Endothelial cell of umbilical vein (primary cell): ENCODE measurements around the gene PPP2R2C.

Source experiments
- CTCF ChIP-seq, 2 donors: IDR thresholded peaks; 1 replicate in 1 of 2; 2 replicates in 1 of 2; pipeline ENCODE4 v1.5.1; 2011; ENCODE audit warnings: low read length in 2 of 2, mild to moderate bottlenecking in 2 of 2, moderate library complexity in 2 of 2, control low read depth in 1 of 2, inconsistent platforms in 1 of 2, low read depth in 1 of 2; ENCODE audit not compliant: insufficient read depth in 1 of 2; ENCODE audit errors: extremely low read depth in 1 of 2
- EZH2 ChIP-seq: IDR thresholded peaks from 2 replicates; pipeline ENCODE4 v1.6.1; 2012; ENCODE audit warnings: borderline replicate concordance, low read depth, mild to moderate bottlenecking, moderate library complexity, low read length, inconsistent platforms; ENCODE audit not compliant: severe bottlenecking
- GATA2 ChIP-seq: IDR thresholded peaks from 2 replicates; pipeline ENCODE4 v1.7.0; 2011; ENCODE audit warnings: low read depth, mild to moderate bottlenecking, moderate library complexity, mixed read lengths, low read length; ENCODE audit not compliant: insufficient read length, insufficient read depth
- POLR2A ChIP-seq: IDR thresholded peaks from 2 replicates; pipeline ENCODE4 v1.6.1; 2012; ENCODE audit warnings: low read depth, mild to moderate bottlenecking, control low read depth, low read length
- TF ChIP-seq, protein P1 (sequence below): IDR thresholded peaks from 2 replicates; pipeline ENCODE4 v1.6.1; 2011; ENCODE audit not compliant: insufficient read depth, insufficient read length

DNA sequence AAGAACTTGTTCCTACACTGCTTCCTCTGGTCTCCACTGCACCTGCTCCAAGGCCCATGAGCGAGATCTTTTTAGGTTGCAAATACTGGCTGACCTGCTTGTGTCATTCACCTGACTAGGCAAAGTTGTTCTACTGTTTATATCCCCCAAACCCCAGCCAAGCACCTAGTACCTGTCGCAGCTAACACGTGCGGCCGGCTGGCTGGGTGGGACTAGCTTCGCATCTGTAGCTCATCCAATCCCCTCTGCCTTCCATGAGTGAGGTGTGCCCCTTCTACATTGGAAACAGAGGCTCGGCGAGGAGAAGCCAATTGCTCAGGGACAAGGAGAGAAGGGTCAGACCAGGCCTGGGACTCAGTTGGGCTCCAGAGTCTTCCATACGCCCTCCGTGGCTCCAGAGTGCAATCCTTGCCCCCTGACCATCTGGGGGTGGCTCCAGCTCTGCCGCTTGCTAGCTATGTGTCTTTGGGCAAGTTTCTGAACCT lies 116.3 kb downstream of the PPP2R2C start:
- TF ChIP-seq CTCF (IDR thresholded peaks at IDR 0.05; ENCODE audit: extremely low read depth in 1 of 2, insufficient read depth in 1 of 2, low read depth in 1 of 2, low read length in 2 of 2) (no peak), POLR2A (no peak), GATA2 (no peak), EZH2 (no peak)
- TF ChIP-seq, protein P1, sequence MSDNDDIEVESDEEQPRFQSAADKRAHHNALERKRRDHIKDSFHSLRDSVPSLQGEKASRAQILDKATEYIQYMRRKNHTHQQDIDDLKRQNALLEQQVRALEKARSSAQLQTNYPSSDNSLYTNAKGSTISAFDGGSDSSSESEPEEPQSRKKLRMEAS = no peak
